GM20000 (cell line): Measurements from ENCODE around the gene RASAL2.

Experiments used
- DNase-seq: peaks from one replicate; pipeline ENCODE4 v3.0.0; 2012; ENCODE audit warnings: low spot score
- CTCF ChIP-seq: IDR thresholded peaks from 2 replicates; pipeline ENCODE4 v1.5.1; 2012; ENCODE audit warnings: mild to moderate bottlenecking, control low read depth; ENCODE audit errors: extremely low read depth, missing control alignments

The RASAL2 gene

DNA sequence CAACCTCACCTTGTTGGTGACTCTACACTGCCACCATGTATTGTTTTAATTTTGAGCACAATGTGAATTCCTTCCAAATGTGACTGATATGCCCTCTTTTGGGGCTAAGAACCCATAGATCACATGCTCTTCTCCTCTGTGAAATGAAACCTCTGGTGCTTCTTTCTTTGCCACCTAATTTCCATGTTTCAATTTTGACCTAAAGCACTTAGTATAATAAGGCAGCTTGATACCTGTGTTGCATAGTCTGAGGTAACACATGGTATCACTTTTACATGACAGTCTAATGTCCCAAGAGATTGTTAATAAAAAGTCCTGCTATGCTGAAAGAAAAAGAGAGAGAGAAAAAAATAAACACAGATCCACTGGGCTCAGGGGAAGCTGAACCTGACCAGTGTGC is 378.6 kb downstream of the RASAL2 start:
- DNase-seq, result no peak
- no peak for TF ChIP-seq CTCF

GRCh38 chr1:178477373-178477772 is 383.5 kb downstream of the RASAL2 start:
- TF ChIP-seq CTCF, result no peak
- DNase-seq, result no peak

- DNase-seq, result no peak
- TF ChIP-seq CTCF, result no peak
These were observed 383.9 kb downstream of the RASAL2 start for GRCh38 chr1:178477841-178478240.

- no peak for TF ChIP-seq CTCF
- no peak for DNase-seq
These were observed 389.5 kb downstream of the RASAL2 start for GRCh38 chr1:178483251-178483957.

DNA sequence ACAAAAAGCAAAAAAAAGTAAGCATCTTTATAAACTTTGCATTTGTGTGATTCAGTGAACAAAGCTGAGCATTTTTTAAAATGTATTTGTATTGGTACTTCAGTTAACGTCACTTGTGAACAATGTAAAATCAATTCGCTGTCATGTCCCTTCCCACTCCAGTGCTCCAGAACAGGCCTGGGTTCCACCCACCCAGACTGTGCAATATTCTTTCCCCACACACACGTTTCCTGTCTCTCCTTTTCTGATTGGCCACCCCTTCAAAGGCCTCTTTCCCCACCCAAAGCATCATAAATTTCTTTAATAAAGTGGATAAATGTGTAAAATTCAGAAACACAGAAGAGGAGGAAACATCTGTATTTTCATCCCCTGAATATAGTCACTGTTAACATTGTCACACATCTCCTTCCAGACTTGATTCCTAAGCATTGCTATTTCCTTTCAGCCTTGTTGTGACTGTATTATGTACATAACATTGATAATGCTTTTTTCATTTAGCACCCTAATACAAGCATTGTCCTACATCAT is 390.9 kb downstream of the RASAL2 start:
- no peak for TF ChIP-seq CTCF
- no peak for DNase-seq

DNA sequence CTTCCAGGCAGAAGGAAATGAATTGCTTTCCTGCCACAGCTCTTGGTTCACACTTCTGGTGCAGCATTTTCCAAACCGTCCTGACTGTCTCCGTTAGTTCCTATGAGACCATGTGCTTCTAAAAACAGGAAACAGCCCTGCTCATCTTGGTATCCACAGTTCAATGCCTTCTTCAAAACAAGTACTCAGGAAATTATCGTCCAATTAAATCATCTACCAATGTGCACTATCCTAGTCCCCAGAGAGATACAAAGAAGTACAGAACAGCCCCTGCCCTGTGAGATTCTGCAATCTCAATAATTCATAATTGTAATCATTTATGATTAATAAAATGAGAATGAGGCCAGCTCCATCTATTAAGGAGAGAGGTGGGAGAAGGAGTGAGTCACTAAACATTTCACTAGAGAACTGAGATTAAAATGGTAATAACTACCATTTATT is 391.7 kb downstream of the RASAL2 start:
- no peak for TF ChIP-seq CTCF
- no peak for DNase-seq

- DNase-seq, result no peak
- TF ChIP-seq CTCF, result no peak
These were observed 392.5 kb downstream of the RASAL2 start for GRCh38 chr1:178486100-178487069.
